ENCODE results near the gene SGCD. TPM values are rescaled to one million over a fixed set of nuclear protein-coding genes. Genes with fewer than 3 reads are reported as not detected.

The SGCD gene
- total RNA-seq, 2 experiments from 2014 or later: not detected

DNA sequence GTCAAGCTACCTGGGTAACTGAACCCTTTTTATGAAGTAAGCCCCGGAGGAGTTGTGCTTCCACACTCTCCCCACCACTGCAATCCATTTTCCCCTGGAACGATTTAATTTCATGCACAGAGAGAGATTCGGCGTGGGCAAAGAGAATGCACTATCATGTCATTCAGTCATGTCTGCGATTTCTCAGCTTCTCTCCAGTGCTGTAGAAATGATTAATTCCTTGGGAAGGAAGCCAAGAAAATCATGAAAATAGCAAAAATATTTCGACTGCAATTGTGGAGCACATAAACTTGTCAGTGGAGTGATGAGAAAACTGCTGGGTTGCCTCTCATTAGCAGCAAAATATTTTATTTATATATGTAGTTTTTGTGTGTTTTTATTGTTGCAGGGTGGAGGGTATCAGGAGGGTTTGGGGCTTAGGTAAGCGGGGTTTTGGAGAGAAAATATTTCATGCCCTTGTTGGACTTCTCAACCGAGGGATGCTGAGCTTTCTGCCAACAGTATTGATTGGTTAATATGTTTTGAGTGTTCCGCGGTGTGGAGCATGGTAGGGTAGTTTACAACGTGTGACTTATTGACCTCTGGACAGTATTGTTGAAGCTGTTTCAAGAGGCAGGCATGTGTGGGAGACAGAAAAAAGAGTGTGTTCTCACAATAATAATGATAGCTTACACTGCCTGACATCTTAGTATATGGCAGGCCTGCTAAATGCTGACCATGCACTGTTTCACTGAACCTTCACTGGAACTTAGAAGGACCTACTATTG is 69.3 kb downstream of the SGCD start:
- no peak for ATAC-seq
- H3K4me1 Mint-ChIP-seq (ENCODE audit: low read depth): no peaks in the 10 kb centered on the region
- H3K4me3 Mint-ChIP-seq: no peak overlapping the region
- H3K27ac Mint-ChIP-seq: no peak overlapping the region
- no peak for DNase-seq
- H3K27me3 Mint-ChIP-seq: peaks cover 8% of the 10 kb centered on the region
- ChIA-PET POLR2A (no interaction called here), CTCF (no interaction called here)
- H3K9me3 Mint-ChIP-seq: no peaks in the 10 kb centered on the region
- no peaks in the 10 kb centered on the region for H3K36me3 Mint-ChIP-seq (ENCODE audit: low read depth)
- TF ChIP-seq, protein P1, sequence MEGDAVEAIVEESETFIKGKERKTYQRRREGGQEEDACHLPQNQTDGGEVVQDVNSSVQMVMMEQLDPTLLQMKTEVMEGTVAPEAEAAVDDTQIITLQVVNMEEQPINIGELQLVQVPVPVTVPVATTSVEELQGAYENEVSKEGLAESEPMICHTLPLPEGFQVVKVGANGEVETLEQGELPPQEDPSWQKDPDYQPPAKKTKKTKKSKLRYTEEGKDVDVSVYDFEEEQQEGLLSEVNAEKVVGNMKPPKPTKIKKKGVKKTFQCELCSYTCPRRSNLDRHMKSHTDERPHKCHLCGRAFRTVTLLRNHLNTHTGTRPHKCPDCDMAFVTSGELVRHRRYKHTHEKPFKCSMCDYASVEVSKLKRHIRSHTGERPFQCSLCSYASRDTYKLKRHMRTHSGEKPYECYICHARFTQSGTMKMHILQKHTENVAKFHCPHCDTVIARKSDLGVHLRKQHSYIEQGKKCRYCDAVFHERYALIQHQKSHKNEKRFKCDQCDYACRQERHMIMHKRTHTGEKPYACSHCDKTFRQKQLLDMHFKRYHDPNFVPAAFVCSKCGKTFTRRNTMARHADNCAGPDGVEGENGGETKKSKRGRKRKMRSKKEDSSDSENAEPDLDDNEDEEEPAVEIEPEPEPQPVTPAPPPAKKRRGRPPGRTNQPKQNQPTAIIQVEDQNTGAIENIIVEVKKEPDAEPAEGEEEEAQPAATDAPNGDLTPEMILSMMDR (IDR thresholded peaks at IDR 0.05): no peak
- intact Hi-C loops (cut with micrococcal nuclease): no loop called here

DNA sequence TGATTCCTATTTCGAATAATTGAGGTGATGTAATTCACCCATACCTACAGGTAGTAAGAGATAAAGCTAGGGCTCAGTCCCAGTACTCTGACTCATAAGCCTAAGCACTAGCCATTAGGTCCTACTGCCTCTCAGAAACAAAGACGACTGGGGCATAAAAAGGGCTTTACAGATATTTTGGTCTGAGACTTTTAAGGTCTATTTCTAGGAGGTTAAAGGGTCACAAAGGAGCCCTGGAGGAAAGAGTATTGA is 69.8 kb downstream of the SGCD start:
- POLR2A ChIA-PET: no interaction called here
- DNase-seq (no peak), ATAC-seq (no peak)
- H3K27me3 Mint-ChIP-seq: peaks cover 8% of the 10 kb centered on the region
- no peak overlapping the region for H3K27ac Mint-ChIP-seq
- intact Hi-C loops (cut with micrococcal nuclease): no loop called here
- TF ChIP-seq, protein P1 (IDR thresholded peaks at IDR 0.05): no peak
- no peaks in the 10 kb centered on the region for H3K36me3 Mint-ChIP-seq (ENCODE audit: low read depth)
- peaks cover under 1% of the 10 kb centered on the region for H3K4me1 Mint-ChIP-seq (ENCODE audit: low read depth)
- no peaks in the 10 kb centered on the region for H3K9me3 Mint-ChIP-seq
- CTCF ChIA-PET: no interaction called here
- H3K4me3 Mint-ChIP-seq: no peak overlapping the region

DNA sequence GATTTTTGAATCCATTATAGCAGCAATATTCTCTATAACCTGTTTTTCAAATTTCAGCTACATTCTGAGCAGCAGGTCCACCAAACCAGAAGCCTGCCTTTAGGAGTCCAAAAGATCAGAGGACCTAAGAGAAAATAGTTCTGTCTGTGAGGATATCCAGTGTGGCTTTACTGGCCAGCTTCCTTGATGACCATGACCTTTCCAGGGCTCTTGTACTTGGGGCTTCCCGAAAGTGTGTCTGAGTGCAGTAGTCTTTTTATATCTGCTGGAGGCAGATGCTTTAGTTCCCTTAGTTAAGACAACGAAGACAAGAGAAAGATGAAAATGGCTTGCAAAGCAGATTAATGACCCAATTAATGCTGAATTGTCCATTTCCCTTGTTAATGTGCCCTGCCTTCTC is 72.4 kb downstream of the SGCD start:
- intact Hi-C loops (cut with micrococcal nuclease): no loop called here
- CTCF ChIA-PET: no interaction called here
- H3K36me3 Mint-ChIP-seq (ENCODE audit: low read depth): no peaks in the 10 kb centered on the region
- POLR2A ChIA-PET: no interaction called here
- ATAC-seq: no peak
- TF ChIP-seq, protein P1 (IDR thresholded peaks at IDR 0.05): no peak
- DNase-seq: no peak
- H3K4me3 Mint-ChIP-seq: no peak overlapping the region
- H3K27ac Mint-ChIP-seq: no peak overlapping the region
- H3K9me3 Mint-ChIP-seq: no peaks in the 10 kb centered on the region
- H3K27me3 Mint-ChIP-seq: peaks cover 3% of the 10 kb centered on the region
- H3K4me1 Mint-ChIP-seq (ENCODE audit: low read depth): peaks cover 9% of the 10 kb centered on the region

DNA sequence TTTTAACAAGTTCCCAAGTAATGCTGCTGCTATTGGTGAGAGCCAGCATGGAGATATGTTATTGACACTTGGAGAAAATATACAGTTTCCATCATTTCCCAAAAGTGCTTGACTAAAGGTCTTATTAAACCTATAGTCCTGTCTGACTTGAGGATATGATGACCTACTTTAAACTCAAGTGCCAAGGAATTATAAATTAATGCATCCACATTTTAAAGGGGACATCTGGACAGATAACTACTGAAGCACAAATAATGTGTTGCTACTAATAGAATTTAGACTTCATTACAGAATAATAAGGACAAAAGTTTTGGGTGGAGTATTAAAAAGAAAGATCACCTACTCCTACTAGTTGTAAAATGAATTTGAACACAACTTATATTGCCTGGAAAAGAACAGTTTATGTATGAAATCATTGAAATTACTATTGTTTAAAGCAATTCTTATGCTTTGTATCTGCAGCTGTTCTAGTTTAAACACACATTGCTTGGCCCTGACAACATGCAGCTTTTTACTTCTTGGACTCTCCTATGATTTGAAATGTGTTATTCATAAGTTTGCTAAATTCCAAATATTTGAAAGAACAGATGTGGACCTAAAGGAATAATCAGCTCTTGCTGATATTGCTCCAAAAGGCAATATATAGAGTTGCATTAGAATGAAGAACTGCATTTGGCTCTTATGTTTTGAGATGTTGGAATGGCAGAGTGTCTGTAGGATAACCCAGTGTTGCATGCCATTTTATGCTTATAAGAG is 73.4 kb downstream of the SGCD start:
- no peaks in the 10 kb centered on the region for H3K9me3 Mint-ChIP-seq
- no peak overlapping the region for H3K27ac Mint-ChIP-seq
- peaks cover 9% of the 10 kb centered on the region for H3K4me1 Mint-ChIP-seq (ENCODE audit: low read depth)
- ATAC-seq: no peak
- intact Hi-C loops (cut with micrococcal nuclease): no loop called here
- ChIA-PET POLR2A (no interaction called here), CTCF (no interaction called here)
- no peak for DNase-seq
- H3K4me3 Mint-ChIP-seq: no peak overlapping the region
- TF ChIP-seq, protein P1 (IDR thresholded peaks at IDR 0.05): no peak
- no peaks in the 10 kb centered on the region for H3K36me3 Mint-ChIP-seq (ENCODE audit: low read depth)
- H3K27me3 Mint-ChIP-seq: peaks cover 5% of the 10 kb centered on the region

DNA sequence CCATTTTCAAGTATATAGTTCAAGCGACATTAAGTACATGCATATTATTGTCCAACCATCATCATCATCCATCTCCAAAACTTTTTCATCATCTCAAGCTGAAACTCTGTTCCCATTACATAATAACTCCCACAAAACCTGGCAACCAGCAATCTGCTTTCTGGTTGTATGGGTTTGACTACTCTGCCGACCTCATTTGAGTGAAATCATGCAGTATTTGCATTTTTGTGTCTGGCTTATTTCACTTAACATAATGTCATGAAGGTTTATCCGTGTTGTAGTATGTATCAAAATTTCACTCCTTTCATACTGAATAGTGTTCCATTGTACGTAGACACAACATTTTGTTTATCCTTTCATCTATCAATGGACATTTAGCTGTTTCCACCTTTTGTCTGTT is 74.8 kb downstream of the SGCD start:
- Mint-ChIP-seq H3K4me3 (no peak overlapping the region), H3K27ac (no peak overlapping the region), H3K36me3 (ENCODE audit: low read depth) (no peaks in the 10 kb centered on the region), H3K9me3 (no peaks in the 10 kb centered on the region), H3K27me3 (peaks cover 5% of the 10 kb centered on the region), H3K4me1 (ENCODE audit: low read depth) (peaks cover 9% of the 10 kb centered on the region)
- TF ChIP-seq, protein P1 (IDR thresholded peaks at IDR 0.05): no peak
- ChIA-PET POLR2A (no interaction called here), CTCF (no interaction called here)
- intact Hi-C loops (cut with micrococcal nuclease): no loop called here
- no peak for ATAC-seq
- DNase-seq: no peak

Data from activated CD8-positive, alpha-beta T cell treated with anti-CD3 and anti-CD28 coated beads for 36 hours (primary cell).